Stimulated activated CD4-positive, alpha-beta T cell treated with anti-CD3 and anti-CD28 coated beads, Interleukin-1b, Interleukin-23, amount 100 ng/mL, for 4 hours (primary cell): Measurements from ENCODE around the gene RAB3IP.
"Not testable (repeated sequence)": the region's sequence is repeated elsewhere in the genome, so short reads cannot be mapped to it uniquely, and the experiment has no call there.

Source experiments
- DNase-seq, 2 donors: peaks; one replicate each; pipeline ENCODE4 v3.0.0-alpha.2; 2020; ENCODE audit warnings: low read depth in 2 of 2

The RAB3IP gene

GRCh38 chr12:69834576-69834975 lies 95.9 kb downstream of the RAB3IP start:
- no peak for DNase-seq

- no peak for DNase-seq
Observed at GRCh38 chr12:69835081-69835480, 96.4 kb downstream of the RAB3IP start.

GRCh38 chr12:69836015-69836414 lies 97.4 kb downstream of the RAB3IP start:
- DNase-seq = no peak

GRCh38 chr12:69837191-69837590 lies 98.5 kb downstream of the RAB3IP start:
- no peak for DNase-seq

- no peak for DNase-seq
Observed at GRCh38 chr12:69837657-69838415, 99.2 kb downstream of the RAB3IP start.

GRCh38 chr12:69840727-69841126 lies 102.1 kb downstream of the RAB3IP start:
- no peak for DNase-seq

GRCh38 chr12:69843608-69844007 lies 104.9 kb downstream of the RAB3IP start:
- DNase-seq = no peak

- no peak for DNase-seq
Observed at GRCh38 chr12:69844416-69844815, 105.8 kb downstream of the RAB3IP start.

- no peak for DNase-seq
Observed at GRCh38 chr12:69844836-69845235, 106.2 kb downstream of the RAB3IP start.

- DNase-seq = no peak
Observed at GRCh38 chr12:69846976-69847375, 108.3 kb downstream of the RAB3IP start.

GRCh38 chr12:69851976-69852375 lies 113.3 kb downstream of the RAB3IP start:
- DNase-seq = no peak

- not testable (repeated sequence) for DNase-seq
Observed at GRCh38 chr12:69853176-69853961, 114.7 kb downstream of the RAB3IP start.

- no peak for DNase-seq
Observed at GRCh38 chr12:69866698-69867097, 128.0 kb downstream of the RAB3IP start.

- no peak for DNase-seq
Observed at GRCh38 chr12:69868695-69869094, 130.0 kb downstream of the RAB3IP start.

- no peak for DNase-seq
Observed at GRCh38 chr12:69872804-69873203, 134.1 kb downstream of the RAB3IP start.
